Lower lobe of right lung (tissue), 2 donors: ENCODE results near the gene CD74. TPM values are rescaled to one million over a fixed set of nuclear protein-coding genes. Genes with fewer than 3 reads are reported as not detected.
"Not testable (repeated sequence)": the region's sequence is repeated elsewhere in the genome, so short reads cannot be mapped to it uniquely, and the experiment has no call there.

Experiments used
- ATAC-seq, 2 donors: fragments of 200-7000 bp; cut with Tn5 transposase; one replicate each; pipeline ENCODE4 v1.9.1; 2020 to 2022; ENCODE audit warnings: mild to moderate bottlenecking in 2 of 2, moderate library complexity in 2 of 2
- DNase-seq: peaks from one replicate; pipeline ENCODE4 v3.0.0-alpha.2; 2020
- H3K27ac ChIP-seq: fragments of 200-600 bp; one replicate; pipeline ENCODE4 v1.8.0; 2022
- H3K27me3 ChIP-seq: fragments of 200-600 bp; one replicate; pipeline ENCODE4 v1.8.0; 2022; ENCODE audit warnings: low read depth
- H3K36me3 ChIP-seq: fragments of 200-600 bp; one replicate; pipeline ENCODE4 v1.8.0; 2022; ENCODE audit warnings: mild to moderate bottlenecking
- H3K4me1 ChIP-seq: fragments of 200-600 bp; one replicate; pipeline ENCODE4 v1.8.0; 2022
- H3K4me3 ChIP-seq: fragments of 200-600 bp; one replicate; pipeline ENCODE4 v1.8.0; 2022; ENCODE audit warnings: mild to moderate bottlenecking
- H3K9me3 ChIP-seq: fragments of 200-600 bp; one replicate; pipeline ENCODE4 v1.8.0; 2022
- CTCF ChIP-seq: fragments of 200-600 bp; IDR thresholded peaks from one replicate; pipeline ENCODE4 v1.8.0; 2022; ENCODE audit warnings: antibody characterized with exemption, mild to moderate bottlenecking
- intact Hi-C: fragments of 100-400 bp; cut with DNase I; formaldehyde crosslinking; loops from one replicate; pipeline ENCODE4 v1.11.0; 2022
- total RNA-seq: library from RNA; stranded (reverse); fragmentation: NEBNext Ultra II Directional; extraction: Animal tissue kit (Norgen Biotek cat#: 25700); gene quantifications from one replicate; pipeline ENCODE4 v1.2.1, GENCODE V29; 2021
- donor health status: DM: no; HTN: yes; CAD: no; lungs with severe emphysema.

Gene CD74
- total RNA-seq, 1 donor from 2014 or later: 4,221 TPM

- H3K36me3 ChIP-seq: no peaks in the 10 kb centered on the region
- intact Hi-C loops: no loop called here
- H3K27ac ChIP-seq: no peak overlapping the region
- no peaks in the 10 kb centered on the region for H3K27me3 ChIP-seq
- H3K4me1 ChIP-seq: no peaks in the 10 kb centered on the region
- no peak overlapping the region for H3K4me3 ChIP-seq
- no peak for TF ChIP-seq CTCF
- DNase-seq (no peak), ATAC-seq (no peak)
- no peaks in the 10 kb centered on the region for H3K9me3 ChIP-seq
Observed at GRCh38 chr5:150419630-150420270, 7.0 kb upstream of the CD74 start.

- H3K9me3 ChIP-seq, ATAC-seq, intact Hi-C loops, H3K27me3 ChIP-seq, H3K4me3 ChIP-seq, H3K36me3 ChIP-seq, DNase-seq: not testable (repeated sequence)
- Histone ChIP-seq H3K4me1 (peaks cover 22% of the 10 kb centered on the region), H3K27ac (peak overlapping the region; percentile 99)
Observed at GRCh38 chr5:150413902-150414790, 1.4 kb upstream of the CD74 start.

GRCh38 chr5:150413176-150413901, 629 bp upstream of the CD74 start:
- ATAC-seq (no peak), DNase-seq (no peak)
- intact Hi-C loops: no loop called here
- Histone ChIP-seq H3K4me1 (peaks cover 30% of the 10 kb centered on the region), H3K27ac (peak overlapping the region; percentile 99), H3K36me3 (peaks cover 14% of the 10 kb centered on the region), H3K27me3 (no peaks in the 10 kb centered on the region), H3K9me3 (no peaks in the 10 kb centered on the region), H3K4me3 (peak overlapping the region; percentile 77)
- TF ChIP-seq CTCF: no peak

GRCh38 chr5:150411245-150411979, 1.3 kb downstream of the CD74 start:
- Histone ChIP-seq H3K27ac (peak overlapping the region; percentile 99), H3K4me1 (peaks cover 38% of the 10 kb centered on the region), H3K36me3 (peaks cover 33% of the 10 kb centered on the region), H3K9me3 (no peaks in the 10 kb centered on the region), H3K27me3 (no peaks in the 10 kb centered on the region), H3K4me3 (peak overlapping the region; percentile 77)
- no peak for TF ChIP-seq CTCF
- ATAC-seq (peak; percentile 41 to 59), DNase-seq (peak; percentile 88)
- intact Hi-C loops: no loop called here

GRCh38 chr5:150410524-150411244, 2.0 kb downstream of the CD74 start:
- peaks cover 40% of the 10 kb centered on the region for H3K36me3 ChIP-seq
- peak overlapping the region; percentile 77 for H3K4me3 ChIP-seq
- no peaks in the 10 kb centered on the region for H3K9me3 ChIP-seq
- no peak for TF ChIP-seq CTCF
- peaks cover 38% of the 10 kb centered on the region for H3K4me1 ChIP-seq
- H3K27ac ChIP-seq: peak overlapping the region; percentile 99
- H3K27me3 ChIP-seq: no peaks in the 10 kb centered on the region
- no peak for DNase-seq
- intact Hi-C loops: no loop called here
- ATAC-seq: peak; percentile 67 to 80
